Left forelimb (tissue), 1 donor: ENCODE results near the gene LINC01488.

Experiments used
- DNase-seq: peaks from one replicate; pipeline ENCODE4 v3.0.0-alpha.2; 2018; ENCODE audit warnings: low spot score

Gene LINC01488

DNA sequence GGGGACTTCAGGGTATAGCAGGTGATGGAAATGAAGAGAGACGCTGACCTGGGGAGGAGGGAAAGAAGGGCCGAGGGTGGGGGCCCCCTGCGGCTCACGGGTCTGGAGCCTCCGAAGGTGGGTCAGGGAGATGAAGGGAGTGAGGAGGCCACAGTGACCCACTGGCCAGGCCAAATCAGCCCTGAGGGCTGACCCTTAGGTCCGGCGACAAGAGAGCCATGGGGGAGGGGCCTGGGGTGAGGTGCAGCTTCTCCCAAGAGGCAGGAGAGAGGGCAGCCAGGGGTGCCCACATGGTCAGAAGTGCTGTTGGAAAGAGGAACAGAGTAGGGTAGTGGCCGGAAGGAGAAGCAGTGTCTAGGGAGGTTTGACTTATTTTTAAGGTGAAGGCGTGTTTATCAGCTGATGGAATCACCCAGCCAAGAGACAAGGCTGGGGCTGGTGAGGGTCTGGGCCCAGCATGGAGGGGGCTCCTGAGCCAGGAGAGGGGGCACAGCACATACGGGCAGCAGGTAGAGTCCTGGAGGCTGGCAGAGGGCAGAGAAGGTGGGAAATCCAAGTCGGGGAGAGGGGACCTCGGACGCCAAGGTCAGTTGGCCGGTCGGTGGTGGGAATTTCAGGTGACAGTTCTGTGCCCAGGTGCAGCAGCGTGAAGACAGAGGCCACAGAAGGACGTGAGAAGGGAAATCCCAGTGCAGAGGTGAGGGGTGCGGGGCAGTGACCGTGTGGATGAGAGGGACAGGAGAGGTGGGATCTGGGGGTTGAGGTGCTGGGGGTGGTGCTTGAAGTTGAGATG, 49.0 kb downstream of the LINC01488 start:
- peak; percentile 37 for DNase-seq

DNA sequence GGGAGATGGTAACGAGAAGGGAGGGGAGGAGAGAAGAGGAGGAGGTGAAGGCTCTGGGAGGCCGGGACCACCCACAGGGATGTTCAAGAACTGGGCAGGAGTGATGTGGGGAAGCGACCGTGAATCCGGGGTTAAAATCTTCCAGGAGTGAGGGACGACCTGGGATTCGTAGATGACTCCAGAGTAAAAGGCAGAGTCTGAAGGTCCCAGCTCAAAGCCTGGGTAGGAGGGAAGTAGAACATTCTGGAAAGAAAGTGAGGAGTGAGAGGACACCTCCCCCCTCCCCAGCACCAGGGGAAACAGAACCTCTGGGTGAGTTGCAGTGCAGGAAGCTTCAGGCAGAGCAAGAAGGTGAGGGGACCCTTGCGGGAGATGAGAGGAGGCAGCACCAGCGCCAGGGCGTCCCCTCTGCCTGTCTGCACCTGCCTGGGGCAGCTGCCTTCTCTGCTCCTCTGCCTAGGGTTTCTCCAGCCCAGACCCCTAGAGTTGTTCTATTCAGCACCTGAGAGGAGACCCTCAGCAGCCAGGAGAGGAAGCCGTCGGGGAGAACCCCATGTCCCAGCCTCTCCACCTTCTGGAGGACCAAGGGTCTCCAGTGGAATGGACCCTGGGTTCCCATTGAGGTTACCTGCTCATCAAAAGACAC, 49.7 kb downstream of the LINC01488 start:
- DNase-seq = peak; percentile 38

DNA sequence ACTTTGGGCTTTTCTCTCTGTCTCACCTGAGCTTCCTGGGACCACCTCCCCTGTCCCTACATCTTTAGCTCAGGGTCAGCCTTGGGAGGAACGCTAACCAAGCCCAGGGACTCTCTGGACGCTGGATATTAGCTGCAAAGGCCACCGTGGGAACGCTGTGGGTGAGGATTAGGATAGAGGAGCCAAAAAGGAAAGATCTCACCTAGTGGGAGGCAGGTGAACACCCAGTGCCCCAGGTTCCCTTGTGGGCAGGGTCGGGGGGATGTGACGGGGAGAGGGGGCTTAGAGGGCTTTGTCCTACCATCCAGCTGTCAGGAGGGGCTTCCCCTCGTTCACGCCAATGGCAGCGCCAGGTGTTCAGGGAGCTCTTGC, 50.2 kb downstream of the LINC01488 start:
- DNase-seq = no peak

DNA sequence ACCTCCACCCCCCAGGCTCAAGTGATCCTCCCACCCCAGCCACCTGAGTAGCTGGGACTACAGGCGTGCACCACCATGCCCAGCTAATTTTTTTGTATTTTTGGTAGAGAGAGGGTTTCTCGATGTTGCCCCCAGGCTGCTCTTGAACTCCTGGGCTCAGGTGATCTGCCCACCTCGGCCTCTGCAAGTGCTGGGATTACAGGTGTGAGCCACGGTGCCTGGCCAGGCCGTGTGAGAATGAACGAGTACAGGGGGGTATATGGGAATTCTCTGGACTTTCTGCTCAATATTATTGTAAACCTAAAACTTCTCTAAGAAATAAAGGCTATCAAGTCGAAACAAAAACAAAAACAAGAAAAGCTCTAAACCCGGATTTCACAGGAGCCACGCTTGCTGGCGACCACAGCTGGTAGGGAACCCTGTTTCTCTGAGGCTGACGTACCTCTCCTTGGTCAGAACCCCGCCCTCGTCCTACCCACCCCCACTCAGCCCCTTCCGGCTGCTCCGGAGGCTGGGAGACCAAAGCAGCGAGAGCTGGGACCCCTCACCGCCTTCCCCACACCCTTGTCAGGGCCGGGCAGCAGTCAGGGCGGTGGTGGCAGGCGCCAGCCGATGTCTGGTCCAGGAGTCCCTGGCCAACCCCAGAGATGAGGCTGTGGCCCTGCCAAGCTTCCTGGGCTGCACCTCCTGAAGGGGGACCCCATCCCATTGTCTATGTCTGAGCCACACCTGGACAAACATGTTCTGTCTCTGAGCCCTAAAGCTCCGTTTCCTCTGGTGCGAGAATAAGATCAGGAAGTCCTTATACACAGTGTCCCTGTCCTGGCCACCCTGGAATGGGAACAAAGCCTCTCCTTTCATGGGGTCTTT, 52.1 kb downstream of the LINC01488 start:
- no peak for DNase-seq

DNA sequence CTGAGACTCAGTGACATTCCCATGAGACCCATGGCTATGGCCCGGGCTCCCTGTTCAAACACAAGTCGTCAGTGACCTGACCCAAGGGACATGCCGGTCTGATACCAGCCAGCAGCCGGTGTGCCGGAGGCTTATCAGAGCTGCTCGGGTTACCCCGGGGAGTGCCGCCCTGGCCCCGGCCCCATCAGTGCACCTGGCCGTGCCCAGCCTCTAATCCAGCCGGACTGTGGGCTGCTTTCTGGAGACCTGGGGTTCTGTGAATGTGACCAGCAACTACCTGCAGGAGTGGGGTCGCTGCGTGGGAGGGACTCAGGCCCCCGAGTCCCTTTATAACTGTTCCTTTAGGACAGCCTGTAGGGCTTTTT, 52.7 kb downstream of the LINC01488 start:
- no peak for DNase-seq

DNA sequence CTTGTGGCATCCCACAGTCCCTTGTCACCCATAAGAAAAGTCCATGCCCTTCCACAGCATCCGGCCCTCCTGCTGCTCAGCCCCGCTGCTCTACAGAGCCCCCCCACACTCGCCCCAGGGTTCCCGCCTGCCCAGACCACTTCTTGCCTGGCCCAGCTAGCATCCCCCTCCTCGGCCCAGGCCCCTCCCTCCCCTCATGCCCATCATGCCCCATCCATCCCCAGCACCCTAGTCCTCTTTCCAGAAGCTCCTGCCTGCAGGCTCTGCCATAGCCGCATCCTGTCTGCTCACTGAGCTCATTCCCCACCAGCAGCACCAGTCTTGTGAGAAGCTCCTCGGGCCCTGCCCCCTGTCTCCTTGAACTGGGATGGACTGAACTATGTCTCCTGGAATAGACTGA, 54.4 kb downstream of the LINC01488 start:
- DNase-seq = peak; percentile 64

DNA sequence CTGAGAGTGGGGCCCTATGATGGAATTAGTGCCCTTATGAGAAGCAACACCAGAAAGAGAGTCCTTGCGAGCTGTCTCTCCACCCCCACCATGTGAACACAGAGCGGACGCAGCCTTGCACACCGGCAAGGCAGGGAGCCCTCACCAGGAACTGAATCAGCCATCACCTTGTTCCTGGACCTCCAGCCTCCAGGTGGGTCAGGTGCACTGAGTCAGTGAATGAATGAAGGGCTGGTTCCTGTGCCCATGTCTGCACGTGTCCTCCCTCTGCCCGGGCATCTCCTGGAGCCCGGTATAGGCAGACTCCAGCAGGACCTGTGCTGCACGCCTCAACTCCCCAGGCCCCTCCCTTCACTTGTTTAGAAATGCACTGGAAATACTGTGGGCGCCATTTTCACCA, 54.9 kb downstream of the LINC01488 start:
- DNase-seq = peak; percentile 26

DNA sequence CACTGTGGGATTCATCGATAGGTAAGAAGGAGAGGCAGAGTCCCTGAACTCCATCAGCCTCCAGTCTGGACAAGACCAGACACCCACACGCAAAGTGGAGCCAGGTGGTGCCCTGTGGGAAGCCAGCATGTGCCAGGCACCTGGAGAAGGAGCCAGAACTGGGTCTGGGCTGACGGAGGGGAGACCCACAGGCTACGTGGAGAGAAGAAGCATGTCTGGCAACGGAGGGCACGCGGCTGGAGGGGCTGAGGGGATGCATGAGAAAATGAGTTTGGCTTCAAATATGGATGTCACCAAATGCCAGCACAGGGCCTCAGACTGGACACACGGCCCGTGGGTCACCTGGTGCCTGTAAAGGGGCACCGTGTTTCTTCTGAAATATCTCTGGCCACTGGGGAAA, 55.7 kb downstream of the LINC01488 start:
- peak; percentile 60 for DNase-seq

DNA sequence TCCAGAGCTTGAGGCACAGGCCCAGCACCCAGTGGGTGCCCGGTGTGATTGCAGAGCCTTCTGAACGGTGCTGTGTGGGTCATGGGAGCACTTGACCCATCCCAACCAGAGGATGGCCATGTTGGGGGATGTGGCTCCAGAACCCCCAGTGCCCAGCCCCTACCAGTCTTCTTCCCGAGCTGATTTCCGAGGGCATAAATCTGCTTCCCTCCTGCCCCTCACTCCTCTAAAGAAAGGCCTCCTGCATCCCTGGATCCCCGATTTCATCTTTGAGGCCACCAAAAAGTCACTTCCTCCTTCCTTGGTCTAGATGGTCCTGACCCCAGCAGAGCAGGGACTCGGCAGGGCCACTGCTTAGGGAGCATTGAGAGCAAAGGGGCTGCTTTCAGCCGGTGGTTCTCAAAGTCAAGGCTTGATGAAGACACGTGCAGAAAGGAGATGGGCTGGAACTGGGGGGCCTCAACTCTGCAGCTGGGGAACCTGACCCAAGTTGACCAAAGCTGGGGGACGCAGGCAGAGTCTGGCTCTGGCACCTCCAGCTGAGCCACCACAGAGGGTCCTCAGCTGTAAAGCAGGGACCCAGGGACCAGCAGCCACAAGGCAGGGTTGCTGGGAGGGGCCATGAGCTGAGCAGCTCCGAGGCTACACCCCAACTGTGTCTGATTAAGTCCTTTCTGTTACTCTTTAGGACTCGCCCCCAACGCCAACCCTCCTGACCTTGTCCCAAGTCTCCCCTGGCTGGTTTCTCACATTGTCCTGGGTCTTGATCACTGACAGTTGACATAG, 56.6 kb downstream of the LINC01488 start:
- DNase-seq = peak; percentile 41

DNA sequence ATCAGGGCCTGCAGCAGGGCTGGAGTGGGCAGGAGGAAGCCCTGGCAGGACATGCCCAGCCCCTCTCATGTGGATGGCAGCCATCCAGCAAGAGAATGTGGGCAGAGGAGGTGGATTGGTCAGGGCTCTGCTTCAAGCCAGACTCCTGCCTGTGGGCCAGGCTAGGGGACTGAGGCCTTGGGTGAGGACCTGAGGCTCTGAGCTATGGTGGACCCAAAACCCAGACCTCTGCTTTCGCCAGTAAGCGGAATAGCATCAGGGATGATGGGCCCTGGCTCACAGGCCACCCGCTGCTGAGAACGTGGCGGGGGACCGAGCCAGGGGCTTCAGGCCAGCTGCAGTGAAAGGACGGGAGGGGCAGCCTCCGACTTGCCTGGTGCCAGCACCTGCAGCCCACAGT, 57.4 kb downstream of the LINC01488 start:
- peak; percentile 67 for DNase-seq

DNA sequence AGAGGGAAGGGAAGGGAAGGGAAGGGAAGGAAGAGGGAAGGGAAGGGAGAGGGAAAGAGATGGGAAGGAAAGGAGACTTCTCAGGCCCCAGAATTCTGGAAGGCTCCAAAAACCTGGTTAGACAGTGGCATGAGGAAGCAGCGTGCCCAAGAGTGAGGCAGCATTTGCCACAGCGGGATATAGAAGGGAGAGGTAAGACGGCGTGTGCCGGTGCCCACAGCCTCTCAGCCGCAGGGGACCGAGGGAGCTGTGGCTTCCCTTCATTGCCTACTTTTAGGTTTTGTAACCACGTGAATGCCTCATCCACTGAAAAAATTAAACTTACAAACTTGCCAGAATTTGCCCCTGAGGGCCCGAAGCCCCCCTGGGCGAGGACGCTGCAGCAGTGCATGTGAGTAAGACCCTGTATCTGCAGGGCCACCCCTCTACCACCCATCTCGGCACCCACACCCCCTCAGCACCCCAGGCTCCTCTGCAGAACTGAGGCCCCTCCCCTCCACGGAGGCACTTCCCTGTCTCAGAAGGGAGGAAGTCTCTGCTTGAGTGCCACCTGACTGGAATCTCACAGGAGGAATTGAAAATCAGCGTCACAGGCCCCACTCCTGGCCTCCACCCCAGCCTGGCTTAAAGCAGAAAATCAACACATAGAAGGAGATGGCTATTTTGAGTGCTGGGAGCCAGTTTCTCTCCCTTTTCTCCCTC, 58.1 kb downstream of the LINC01488 start:
- peak; percentile 68 for DNase-seq

DNA sequence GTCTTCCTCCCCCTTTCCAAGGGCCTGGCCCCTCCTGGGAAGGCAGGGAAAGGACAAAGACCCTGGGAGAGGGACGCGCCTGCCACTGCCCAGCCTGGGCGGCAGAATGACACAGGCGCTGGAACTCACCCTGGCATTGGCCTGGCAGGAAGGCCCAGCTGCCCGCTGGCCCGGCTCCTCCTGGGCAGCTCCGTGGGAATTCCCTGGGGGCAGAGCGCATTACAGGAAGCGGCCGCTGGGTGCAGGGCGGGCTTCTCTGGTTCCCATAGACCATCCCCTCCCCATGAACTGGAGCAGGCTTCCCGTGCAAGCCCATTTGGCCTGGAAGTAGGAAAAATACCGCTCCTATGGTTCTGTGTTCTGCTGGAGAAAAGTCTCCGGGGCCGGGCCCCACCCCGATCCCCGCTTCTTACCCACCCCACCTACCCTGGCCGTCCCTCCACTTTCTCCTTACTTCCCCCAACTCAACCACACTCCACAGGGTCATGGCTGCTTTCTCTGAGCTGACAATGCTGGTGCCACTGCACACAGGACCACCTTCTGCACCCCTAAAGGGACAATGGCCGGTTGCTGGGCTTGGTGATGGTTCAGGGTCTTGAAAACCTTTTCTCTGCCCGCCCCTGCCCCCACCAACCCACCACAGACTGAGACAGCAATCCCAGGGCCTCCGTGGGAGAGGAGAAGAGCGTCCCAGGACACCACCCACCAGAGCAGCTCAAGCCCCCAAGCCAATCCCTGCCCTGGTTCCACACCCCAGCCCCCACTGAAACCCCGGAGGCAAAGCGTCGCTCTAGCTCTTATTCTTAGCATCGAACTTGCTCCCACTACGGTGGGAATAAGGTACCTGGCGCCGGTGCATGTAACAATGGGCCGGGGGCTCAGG, 58.9 kb downstream of the LINC01488 start:
- DNase-seq = peak; percentile 55

DNA sequence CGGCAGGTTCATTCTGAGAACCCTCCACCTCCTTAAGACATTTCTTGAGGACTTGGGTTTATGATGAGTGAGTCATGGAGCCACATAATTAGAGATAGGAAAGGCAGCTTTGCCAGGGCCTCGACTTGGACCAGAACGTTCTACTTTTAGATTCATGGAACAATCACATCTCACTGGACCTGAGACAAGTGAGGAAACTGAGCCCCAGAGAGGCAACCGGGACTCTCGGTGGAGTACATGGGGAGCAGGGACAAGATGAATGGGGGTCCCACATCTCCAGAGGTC, 59.5 kb downstream of the LINC01488 start:
- DNase-seq = peak; percentile 45

DNA sequence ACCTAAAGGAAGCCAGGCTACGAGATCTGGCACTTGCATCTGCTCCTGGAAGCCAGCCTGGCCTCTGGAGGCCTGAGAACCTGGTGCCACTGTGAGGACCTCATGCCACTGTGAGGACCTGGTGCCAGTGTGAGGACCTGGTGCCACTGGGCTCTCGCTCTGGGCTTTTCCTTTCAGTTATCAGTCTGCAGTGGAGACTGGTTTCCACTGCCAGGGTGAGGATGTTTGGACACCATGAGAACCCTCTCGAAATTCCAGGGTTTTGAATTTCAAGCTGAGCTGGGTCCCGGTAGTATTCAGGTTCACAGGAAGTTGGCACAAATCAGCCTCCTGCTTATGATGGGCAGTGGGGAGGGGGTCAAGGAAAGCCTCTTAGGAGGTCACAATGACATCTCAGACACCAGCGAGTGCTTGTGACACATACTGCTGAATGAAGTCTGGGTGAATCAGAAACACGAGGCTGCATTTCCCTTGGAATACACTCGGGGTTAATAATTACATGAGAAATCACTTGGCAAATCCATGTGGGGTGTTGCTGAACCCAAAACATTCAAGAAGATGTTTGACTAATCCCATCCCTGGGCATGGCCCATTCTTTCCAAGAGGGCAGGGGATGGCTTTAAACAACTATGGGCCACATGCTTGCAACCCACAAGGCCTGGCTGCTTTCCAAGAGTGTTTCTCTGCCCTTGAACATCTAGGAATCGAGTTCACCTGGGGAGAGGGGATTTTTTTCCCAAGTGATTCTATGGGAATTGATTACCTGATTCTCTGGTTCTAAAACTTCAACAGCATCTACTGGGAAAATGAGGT, 60.2 kb downstream of the LINC01488 start:
- DNase-seq = peak; percentile 38

DNA sequence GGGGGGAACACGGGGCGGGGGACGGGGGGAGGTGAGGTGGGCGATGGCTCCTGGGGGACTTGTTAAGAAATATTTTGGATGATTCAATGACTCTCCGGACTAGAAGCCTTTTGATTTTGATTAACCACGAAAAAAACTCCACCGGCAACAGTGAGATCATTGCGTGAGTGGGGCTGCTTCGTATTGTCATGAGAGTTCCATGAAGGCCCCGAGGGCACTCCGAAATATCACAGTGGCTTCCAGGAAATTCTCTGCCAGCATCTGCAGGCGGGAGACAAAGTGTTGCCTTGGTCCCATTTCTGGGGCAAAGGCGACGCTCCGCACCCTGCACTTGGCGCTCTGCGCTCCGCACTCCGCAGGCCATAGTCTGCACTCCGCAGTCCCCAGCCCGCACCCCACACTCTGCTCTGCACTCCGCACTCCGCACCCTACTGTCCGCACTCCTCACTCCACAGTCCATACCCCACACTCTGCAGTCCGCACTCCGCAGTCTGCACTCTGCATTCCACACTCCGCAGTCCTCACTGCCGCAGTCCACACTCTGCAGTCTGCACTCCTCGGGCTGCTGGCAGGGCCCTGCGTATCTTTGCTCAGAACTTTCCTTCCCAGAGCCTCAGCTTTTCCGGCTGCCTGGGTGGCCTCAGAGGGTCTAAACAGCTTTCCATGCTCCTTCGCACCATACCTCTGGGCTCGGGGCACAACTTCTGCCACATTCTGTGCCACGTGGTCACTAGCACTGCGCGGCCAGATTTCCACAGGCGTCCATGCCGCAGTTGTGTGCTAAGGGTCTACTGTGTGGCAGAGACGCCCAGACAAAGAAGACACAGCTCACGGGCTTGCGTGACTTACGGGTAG, 61.1 kb downstream of the LINC01488 start:
- DNase-seq = peak; percentile 50
